Activated CD4-positive, alpha-beta memory T cell treated with anti-CD3 and anti-CD28 coated beads for 36 hours (primary cell): ENCODE measurements around the gene MFSD11. TPM values are rescaled to one million over a fixed set of nuclear protein-coding genes. Genes with fewer than 3 reads are reported as not detected.
A peak's percentile ranks its signal among the peaks of the same experiment; 100 is the strongest.
"Not testable (repeated sequence)": the region's sequence is repeated elsewhere in the genome, so short reads cannot be mapped to it uniquely, and the experiment has no call there.

ENCODE experiments used
- CTCF ChIA-PET: fragments of 350-600 bp; sonication (Branson Sonifier 250); formaldehyde crosslinking; loops from one replicate; lab custom pipeline; 2021; ENCODE audit warnings: antibody characterized with exemption, inconsistent platforms; lab: Charles Lee
- POLR2A ChIA-PET: fragments of 350-600 bp; sonication (Branson Sonifier 250); formaldehyde crosslinking; loops from one replicate; lab custom pipeline; 2021; ENCODE audit warnings: antibody characterized with exemption; lab: Charles Lee
- DNase-seq: peaks from one replicate; pipeline ENCODE4 v3.0.0-alpha.2; 2020
- H3K27ac Mint-ChIP-seq: one replicate; pipeline ENCODE4 v1.8.0; 2021; ENCODE audit warnings: mixed read lengths
- H3K27me3 Mint-ChIP-seq: one replicate; pipeline ENCODE4 v1.8.0; 2021; ENCODE audit warnings: mixed read lengths
- H3K36me3 Mint-ChIP-seq: one replicate; pipeline ENCODE4 v1.8.0; 2021; ENCODE audit warnings: mixed read lengths
- H3K4me1 Mint-ChIP-seq: one replicate; pipeline ENCODE4 v1.8.0; 2021; ENCODE audit warnings: low read depth, mixed read lengths
- H3K4me3 Mint-ChIP-seq: one replicate; pipeline ENCODE4 v1.8.0; 2021; ENCODE audit warnings: mild to moderate bottlenecking, mixed read lengths
- H3K9me3 Mint-ChIP-seq: one replicate; pipeline ENCODE4 v1.8.0; 2021; ENCODE audit warnings: mixed read lengths
- intact Hi-C: fragments of 100-400 bp; cut with micrococcal nuclease; formaldehyde crosslinking; loops from one replicate; pipeline ENCODE4 v1.15.1; 2023
- total RNA-seq, 2 experiments: library from RNA; stranded (reverse); gene quantifications; one replicate each; pipeline ENCODE4 v1.2.3, GENCODE V29; 2021

The MFSD11 gene
- total RNA-seq = 10 to 100 TPM; 17.5 to 18.3 TPM

GRCh38 chr17:76737676-76738467 is at the start of gene MFSD11:
TSS of gene MFSD11 (plus strand) at chr17:76738119. CDS start at chr17:76738353, 234 bp downstream.
- H3K27ac Mint-ChIP-seq = peak within 1 kb of the TSS; percentile 100
- peak within 1 kb of the TSS; percentile 95 for H3K4me3 Mint-ChIP-seq
- peaks cover 51% of the 10 kb centered on the region for H3K36me3 Mint-ChIP-seq
- ChIA-PET POLR2A (interaction anchor here (0.6 to 6.5 kb wide), 7 partner anchors 8 to 180 kb away, joined by 3 to 79 read pairs (median 6); partner anchors contain the start of genes JMJD6 and METTL23), CTCF (interaction anchor here (1.1 to 2.2 kb wide), 2 partner anchors 10 to 24 kb away, joined by 3 to 10 read pairs; no protein-coding TSS in a partner anchor)
- intact Hi-C loops = loop anchor here (1.0 to 5.0 kb wide), 6 partner anchors 12 to 719 kb away; partner anchors contain the start of genes JMJD6, METTL23 and UBALD2
- DNase-seq = peak; percentile 94
- no peaks in the 10 kb centered on the region for H3K27me3 Mint-ChIP-seq
- H3K4me1 Mint-ChIP-seq = peaks cover 46% of the 10 kb centered on the region
- H3K9me3 Mint-ChIP-seq = no peaks in the 10 kb centered on the region

- intact Hi-C loops = loop anchor here (10.0 kb wide), 1 partner anchor 63 kb away; no protein-coding TSS in a partner anchor
- CTCF ChIA-PET = no interaction called here
- no peak for DNase-seq
- Mint-ChIP-seq H3K4me1 (no peaks in the 10 kb centered on the region), H3K36me3 (no peaks in the 10 kb centered on the region), H3K4me3 (no peak overlapping the region), H3K9me3 (no peaks in the 10 kb centered on the region), H3K27ac (no peak overlapping the region), H3K27me3 (no peaks in the 10 kb centered on the region)
- POLR2A ChIA-PET = no interaction called here
These were observed 49.7 kb upstream of the MFSD11 start for GRCh38 chr17:76688165-76688622.

- peaks cover 1% of the 10 kb centered on the region for H3K27me3 Mint-ChIP-seq
- H3K4me1 Mint-ChIP-seq = no peaks in the 10 kb centered on the region
- H3K4me3 Mint-ChIP-seq = no peak overlapping the region
- DNase-seq = no peak
- POLR2A ChIA-PET = no interaction called here
- intact Hi-C loops = loop anchor here (10.0 kb wide), 1 partner anchor 65 kb away; no protein-coding TSS in a partner anchor
- H3K36me3 Mint-ChIP-seq = no peaks in the 10 kb centered on the region
- H3K9me3 Mint-ChIP-seq = no peaks in the 10 kb centered on the region
- no peak overlapping the region for H3K27ac Mint-ChIP-seq
- CTCF ChIA-PET = no interaction called here
These were observed 48.1 kb upstream of the MFSD11 start for GRCh38 chr17:76689859-76690258.

GRCh38 chr17:76690596-76691280 is 47.2 kb upstream of the MFSD11 start:
- Mint-ChIP-seq H3K4me3 (no peak overlapping the region), H3K4me1 (peaks cover 7% of the 10 kb centered on the region), H3K36me3 (no peaks in the 10 kb centered on the region), H3K9me3 (no peaks in the 10 kb centered on the region), H3K27ac (no peak overlapping the region), H3K27me3 (peaks cover 1% of the 10 kb centered on the region)
- DNase-seq = no peak
- POLR2A ChIA-PET = no interaction called here
- CTCF ChIA-PET = interaction anchor here (0.6 to 1.0 kb wide), 2 partner anchors 9 to 67 kb away, joined by 3 read pairs; no protein-coding TSS in a partner anchor
- intact Hi-C loops = no loop called here

- Mint-ChIP-seq H3K36me3 (no peaks in the 10 kb centered on the region), H3K27ac (no peak overlapping the region), H3K4me3 (no peak overlapping the region), H3K27me3 (peaks cover 1% of the 10 kb centered on the region), H3K9me3 (no peaks in the 10 kb centered on the region), H3K4me1 (peaks cover 9% of the 10 kb centered on the region)
- DNase-seq = no peak
- intact Hi-C loops = no loop called here
- ChIA-PET CTCF (interaction anchor here (0.6 kb wide), 1 partner anchor 68 kb away, joined by 3 read pairs; no protein-coding TSS in a partner anchor), POLR2A (no interaction called here)
These were observed 46.3 kb upstream of the MFSD11 start for GRCh38 chr17:76691379-76692191.

GRCh38 chr17:76695059-76695831 is 42.7 kb upstream of the MFSD11 start:
- Mint-ChIP-seq H3K27ac (no peak overlapping the region), H3K27me3 (peaks cover 1% of the 10 kb centered on the region), H3K4me3 (no peak overlapping the region), H3K4me1 (peaks cover 9% of the 10 kb centered on the region), H3K36me3 (no peaks in the 10 kb centered on the region), H3K9me3 (no peaks in the 10 kb centered on the region)
- DNase-seq = no peak
- intact Hi-C loops = no loop called here
- ChIA-PET POLR2A (no interaction called here), CTCF (interaction anchor here (0.9 to 2.2 kb wide), 3 partner anchors 14 to 71 kb away, joined by 3 to 6 read pairs (median 4); no protein-coding TSS in a partner anchor)

GRCh38 chr17:76696763-76697701 is 40.9 kb upstream of the MFSD11 start:
- CTCF ChIA-PET = interaction anchor here (1.0 to 1.3 kb wide), 2 partner anchors 17 to 73 kb away, joined by 3 read pairs; no protein-coding TSS in a partner anchor
- H3K27me3 Mint-ChIP-seq = peaks cover 1% of the 10 kb centered on the region
- no peak for DNase-seq
- no peaks in the 10 kb centered on the region for H3K9me3 Mint-ChIP-seq
- no peaks in the 10 kb centered on the region for H3K36me3 Mint-ChIP-seq
- no peak overlapping the region for H3K4me3 Mint-ChIP-seq
- intact Hi-C loops = no loop called here
- POLR2A ChIA-PET = no interaction called here
- H3K27ac Mint-ChIP-seq = no peak overlapping the region
- peaks cover 9% of the 10 kb centered on the region for H3K4me1 Mint-ChIP-seq

- Mint-ChIP-seq H3K9me3 (no peaks in the 10 kb centered on the region), H3K4me3 (no peak overlapping the region), H3K4me1 (peaks cover 9% of the 10 kb centered on the region), H3K36me3 (no peaks in the 10 kb centered on the region), H3K27ac (no peak overlapping the region), H3K27me3 (peaks cover 1% of the 10 kb centered on the region)
- DNase-seq = no peak
- CTCF ChIA-PET = interaction anchor here (0.8 to 1.3 kb wide), 3 partner anchors 16 to 74 kb away, joined by 3 read pairs; no protein-coding TSS in a partner anchor
- intact Hi-C loops = no loop called here
- POLR2A ChIA-PET = no interaction called here
These were observed 40.0 kb upstream of the MFSD11 start for GRCh38 chr17:76697702-76698465.

- POLR2A ChIA-PET = not testable (repeated sequence)
These were observed 39.4 kb upstream of the MFSD11 start for GRCh38 chr17:76698466-76698977.

More at GRCh38 chr17:76698466-76698977, 39.4 kb upstream of the MFSD11 start:
- intact Hi-C loops, H3K4me3 Mint-ChIP-seq, H3K27me3 Mint-ChIP-seq, H3K36me3 Mint-ChIP-seq, H3K9me3 Mint-ChIP-seq, H3K4me1 Mint-ChIP-seq, DNase-seq, H3K27ac Mint-ChIP-seq: not testable (repeated sequence)
- CTCF ChIA-PET = interaction anchor here (0.8 kb wide), 1 partner anchor 19 kb away, joined by 3 read pairs; no protein-coding TSS in a partner anchor
